Measurements from ENCODE around the gene ZNF407.

The ZNF407 gene

DNA sequence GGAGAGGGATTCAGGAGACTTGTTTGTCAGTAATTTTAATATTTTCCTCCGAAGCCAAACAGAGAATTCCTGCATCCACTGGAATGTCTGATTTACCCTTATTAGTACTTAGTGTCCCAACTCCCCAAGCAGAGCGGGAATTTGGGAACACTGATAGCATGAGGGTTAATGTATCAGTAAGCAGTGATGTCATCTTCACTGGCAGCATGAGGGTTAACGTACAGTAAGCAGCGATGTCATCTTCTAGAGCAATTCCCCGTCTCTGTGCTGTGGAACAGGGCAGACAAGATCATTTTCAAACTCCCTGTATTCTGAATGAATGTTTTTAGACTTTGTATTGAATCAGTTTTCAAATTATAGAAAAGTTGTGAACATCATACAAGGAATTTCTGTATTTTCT is 228.9 kb downstream of the ZNF407 start:
- H3K4me1 ChIP-seq (ENCODE audit: control insufficient read depth, insufficient read depth, low read length, poor library complexity, severe bottlenecking): no peaks in the 10 kb centered on the region
- H3K27ac ChIP-seq (ENCODE audit: low read depth, low read length, severe bottlenecking): no peak overlapping the region
- H3K4me3 ChIP-seq (ENCODE audit: extremely low read depth, insufficient read depth, low read length, poor library complexity, severe bottlenecking): no peak overlapping the region
- WGBS, 2 experiments (ENCODE audit: insufficient coverage in 2 of 2): 80 to 93% methylated on average over 2 to 3 of the region's 5 CpGs
- no peaks in the 10 kb centered on the region for H3K9me3 ChIP-seq (ENCODE audit: control insufficient read depth, low read length)
- H3K36me3 ChIP-seq (ENCODE audit: control insufficient read depth, insufficient read depth, low read length): no peaks in the 10 kb centered on the region

DNA sequence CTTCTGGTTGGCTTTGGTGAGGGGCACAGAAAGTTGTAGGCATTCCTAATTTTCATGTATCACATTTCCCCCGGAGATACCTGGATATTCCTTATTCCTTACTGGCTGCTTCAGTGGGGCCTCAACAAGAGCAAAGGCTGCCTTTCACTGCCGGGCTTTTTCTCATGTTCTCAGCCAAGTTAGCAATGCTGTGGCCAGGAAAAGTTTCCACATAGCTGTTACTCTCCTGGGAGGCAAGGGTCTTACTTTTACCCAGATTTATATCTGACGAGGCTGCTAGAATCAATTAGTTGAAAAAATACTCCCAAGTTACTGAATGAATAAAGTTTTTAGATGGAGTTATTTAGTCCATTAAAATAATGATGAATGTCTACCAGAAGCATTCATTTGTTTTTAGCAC is 230.5 kb downstream of the ZNF407 start:
- Histone ChIP-seq H3K27ac (ENCODE audit: low read depth, low read length, severe bottlenecking) (no peak overlapping the region), H3K9me3 (ENCODE audit: control insufficient read depth, low read length) (no peaks in the 10 kb centered on the region), H3K4me1 (ENCODE audit: control insufficient read depth, insufficient read depth, low read length, poor library complexity, severe bottlenecking) (no peaks in the 10 kb centered on the region), H3K36me3 (ENCODE audit: control insufficient read depth, insufficient read depth, low read length) (no peaks in the 10 kb centered on the region), H3K4me3 (ENCODE audit: extremely low read depth, insufficient read depth, low read length, poor library complexity, severe bottlenecking) (no peak overlapping the region)
- WGBS, 2 experiments (ENCODE audit: insufficient coverage in 2 of 2): 77 to 83% methylated on average over 2 of the region's 3 CpGs

DNA sequence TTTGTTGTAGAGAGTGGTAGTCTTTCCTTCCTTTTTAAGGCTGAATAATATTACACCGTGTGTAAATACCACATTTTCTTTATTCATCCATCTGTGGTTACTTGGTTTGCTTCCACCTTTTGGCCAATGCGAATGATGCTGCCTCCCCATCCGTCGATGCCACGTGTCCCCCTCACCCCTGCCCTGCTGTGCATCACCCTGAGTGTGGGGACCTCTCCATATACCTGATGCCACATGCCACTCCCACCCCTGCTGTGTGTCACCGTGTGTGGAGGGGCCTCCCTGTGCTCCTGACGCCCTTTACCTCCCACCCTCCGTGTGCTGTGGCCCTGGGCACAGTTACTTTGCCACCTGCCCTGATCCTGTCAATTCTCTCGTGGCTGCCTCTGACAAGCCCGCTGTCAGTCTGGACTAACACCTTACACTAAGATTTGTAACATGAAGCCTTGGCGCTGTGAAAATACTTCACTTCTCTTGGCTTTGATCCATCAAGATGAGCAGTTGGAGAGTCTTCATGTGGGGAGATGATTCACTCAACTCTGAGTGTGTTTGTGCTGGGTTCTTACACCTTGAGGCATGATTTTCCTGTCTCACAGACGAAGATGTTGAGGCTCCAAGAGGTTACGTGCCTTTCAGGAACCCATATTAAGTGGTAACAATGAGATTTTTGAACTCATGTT is 234.0 kb downstream of the ZNF407 start:
- no peak overlapping the region for H3K27ac ChIP-seq (ENCODE audit: low read depth, low read length, severe bottlenecking)
- no peaks in the 10 kb centered on the region for H3K4me1 ChIP-seq (ENCODE audit: control insufficient read depth, insufficient read depth, low read length, poor library complexity, severe bottlenecking)
- H3K4me3 ChIP-seq (ENCODE audit: extremely low read depth, insufficient read depth, low read length, poor library complexity, severe bottlenecking): no peak overlapping the region
- 89 to 91% methylated on average over 11 to 13 of the region's 13 CpGs for WGBS, 2 experiments (ENCODE audit: insufficient coverage in 2 of 2)
- H3K36me3 ChIP-seq (ENCODE audit: control insufficient read depth, insufficient read depth, low read length): no peaks in the 10 kb centered on the region
- H3K9me3 ChIP-seq (ENCODE audit: control insufficient read depth, low read length): no peaks in the 10 kb centered on the region

DNA sequence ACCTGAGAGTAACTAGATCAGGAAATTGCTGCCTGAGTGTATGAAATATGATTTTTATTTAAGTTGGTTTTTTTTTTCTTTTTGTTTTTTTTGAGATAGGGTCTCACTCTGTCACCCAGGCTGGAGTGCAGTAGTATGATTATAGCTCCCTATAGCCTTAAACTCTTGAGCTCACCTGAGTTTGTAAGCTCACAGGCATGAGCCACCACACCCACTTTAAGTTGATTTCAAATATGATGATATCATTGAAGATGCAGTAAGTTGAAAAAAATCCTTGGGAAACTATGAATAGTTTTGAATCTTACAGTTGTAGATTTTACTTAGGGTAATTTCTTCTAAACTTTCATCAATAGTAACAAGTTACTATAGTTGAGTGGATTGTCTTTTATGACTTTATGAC is 234.7 kb downstream of the ZNF407 start:
- no peak overlapping the region for H3K4me3 ChIP-seq (ENCODE audit: extremely low read depth, insufficient read depth, low read length, poor library complexity, severe bottlenecking)
- no peaks in the 10 kb centered on the region for H3K36me3 ChIP-seq (ENCODE audit: control insufficient read depth, insufficient read depth, low read length)
- H3K27ac ChIP-seq (ENCODE audit: low read depth, low read length, severe bottlenecking): no peak overlapping the region
- no peaks in the 10 kb centered on the region for H3K4me1 ChIP-seq (ENCODE audit: control insufficient read depth, insufficient read depth, low read length, poor library complexity, severe bottlenecking)
- H3K9me3 ChIP-seq (ENCODE audit: control insufficient read depth, low read length): no peaks in the 10 kb centered on the region

DNA sequence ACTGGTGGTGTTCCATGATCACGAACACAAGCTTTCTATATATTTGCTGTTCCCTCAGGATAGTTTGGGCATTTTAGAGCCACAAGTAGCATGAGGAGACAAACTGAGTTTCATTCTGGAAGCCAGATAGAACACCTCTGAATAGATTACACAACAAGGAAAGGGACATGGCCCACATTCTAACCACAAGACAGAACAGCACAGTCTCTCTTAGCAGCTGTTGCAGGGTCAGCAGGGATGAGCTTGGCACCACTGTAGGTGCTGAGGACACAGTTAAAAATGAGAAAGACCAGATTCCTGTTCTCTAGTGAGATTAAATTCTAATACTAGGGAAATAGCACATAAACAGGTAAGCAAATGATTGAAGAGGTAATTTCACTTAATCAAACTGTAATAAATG is 235.3 kb downstream of the ZNF407 start:
- no peaks in the 10 kb centered on the region for H3K9me3 ChIP-seq (ENCODE audit: control insufficient read depth, low read length)
- H3K4me3 ChIP-seq (ENCODE audit: extremely low read depth, insufficient read depth, low read length, poor library complexity, severe bottlenecking): no peak overlapping the region
- no peaks in the 10 kb centered on the region for H3K4me1 ChIP-seq (ENCODE audit: control insufficient read depth, insufficient read depth, low read length, poor library complexity, severe bottlenecking)
- H3K27ac ChIP-seq (ENCODE audit: low read depth, low read length, severe bottlenecking): no peak overlapping the region
- no peaks in the 10 kb centered on the region for H3K36me3 ChIP-seq (ENCODE audit: control insufficient read depth, insufficient read depth, low read length)
- 100% methylated on average over 1 of the region's 1 CpG; no CpG with 5 or more reads in 1 of the 2 experiments for WGBS, 2 experiments (ENCODE audit: insufficient coverage in 2 of 2)

DNA sequence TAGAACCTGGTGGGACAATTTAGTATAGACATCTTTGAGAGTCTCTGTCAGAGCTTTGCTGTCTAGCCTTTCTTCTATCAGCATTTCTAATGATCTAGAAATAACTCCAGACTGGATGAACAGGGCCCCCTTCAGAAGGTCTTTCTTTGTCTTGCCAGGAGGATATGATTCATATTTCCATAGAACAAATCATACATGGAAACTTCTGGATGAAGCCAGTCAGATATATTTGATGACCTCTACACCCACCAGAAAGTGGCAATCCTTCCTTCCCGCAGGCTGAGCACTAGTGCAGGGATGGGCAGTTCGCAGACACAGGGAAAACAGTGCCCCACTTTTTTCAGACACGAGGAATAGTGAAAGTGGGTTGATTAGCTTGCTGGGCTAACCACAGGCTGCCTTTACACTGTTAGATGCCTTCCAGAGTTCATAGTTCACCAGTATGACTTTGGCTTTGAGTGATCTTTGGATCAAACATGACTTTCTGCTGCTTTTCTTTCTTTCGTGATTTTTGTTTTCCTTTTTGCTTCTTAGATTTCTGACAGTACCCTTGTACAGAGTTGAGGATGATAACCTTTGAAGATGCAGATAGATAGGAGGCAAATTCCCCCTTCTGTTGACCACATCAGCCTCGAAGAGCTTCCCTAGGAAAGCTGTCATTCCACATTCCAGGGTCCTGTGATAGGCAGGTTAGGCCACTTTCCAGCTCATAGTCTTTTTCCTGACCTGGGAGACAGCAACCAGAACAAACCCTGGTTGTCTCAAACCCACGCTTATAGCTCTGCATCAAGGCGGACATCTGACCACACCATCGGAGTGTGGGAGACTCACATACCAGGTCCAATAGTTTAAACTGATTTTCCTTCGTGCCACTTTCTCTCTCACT is 237.0 kb downstream of the ZNF407 start:
- H3K4me3 ChIP-seq (ENCODE audit: extremely low read depth, insufficient read depth, low read length, poor library complexity, severe bottlenecking): no peak overlapping the region
- H3K27ac ChIP-seq (ENCODE audit: low read depth, low read length, severe bottlenecking): no peak overlapping the region
- no peaks in the 10 kb centered on the region for H3K4me1 ChIP-seq (ENCODE audit: control insufficient read depth, insufficient read depth, low read length, poor library complexity, severe bottlenecking)
- no peaks in the 10 kb centered on the region for H3K9me3 ChIP-seq (ENCODE audit: control insufficient read depth, low read length)
- WGBS, 2 experiments (ENCODE audit: insufficient coverage in 2 of 2): 92% methylated on average over 7 of the region's 9 CpGs
- H3K36me3 ChIP-seq (ENCODE audit: control insufficient read depth, insufficient read depth, low read length): no peaks in the 10 kb centered on the region

DNA sequence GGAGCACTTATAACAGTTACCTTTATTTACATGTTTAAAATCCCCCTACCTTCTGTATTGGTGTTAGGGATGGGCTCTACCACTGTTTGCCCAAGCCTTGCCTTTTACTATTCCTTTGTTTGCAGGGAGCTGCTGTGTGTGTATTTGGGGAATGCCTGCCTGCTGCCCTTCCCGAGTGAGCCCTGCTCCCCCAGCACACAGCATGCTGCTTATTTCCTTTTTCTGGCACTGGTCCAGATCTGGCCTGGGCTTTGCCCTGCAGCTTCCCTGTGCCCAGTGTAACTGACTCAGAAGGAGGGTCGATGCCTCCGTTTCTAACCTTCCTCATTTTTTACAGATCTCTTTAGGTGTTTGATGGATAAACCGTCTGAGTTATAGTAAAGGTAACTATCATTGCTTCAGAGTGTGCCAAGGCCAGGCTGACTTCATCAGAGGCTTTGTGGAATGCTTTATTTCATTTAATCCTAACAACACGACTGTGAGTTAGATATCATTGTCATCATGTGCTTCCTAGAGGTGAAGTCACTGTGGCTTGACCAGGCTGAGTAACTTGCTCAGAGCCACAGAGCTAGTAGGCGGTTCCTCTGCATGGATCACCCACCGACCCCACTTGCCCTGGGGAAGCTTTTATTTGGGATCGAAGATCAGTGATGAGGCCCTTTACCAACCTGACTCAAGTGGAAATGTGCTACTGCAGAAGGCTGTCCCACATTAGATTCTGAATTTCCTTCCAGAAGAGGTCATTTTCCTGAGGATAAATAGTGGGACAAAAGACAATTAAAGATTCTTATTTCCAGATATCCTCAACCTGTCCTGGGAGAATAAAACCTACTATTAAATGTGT is 238.8 kb downstream of the ZNF407 start:
- Histone ChIP-seq H3K4me1 (ENCODE audit: control insufficient read depth, insufficient read depth, low read length, poor library complexity, severe bottlenecking) (peaks cover 7% of the 10 kb centered on the region), H3K27ac (ENCODE audit: low read depth, low read length, severe bottlenecking) (no peak overlapping the region), H3K9me3 (ENCODE audit: control insufficient read depth, low read length) (no peaks in the 10 kb centered on the region), H3K36me3 (ENCODE audit: control insufficient read depth, insufficient read depth, low read length) (no peaks in the 10 kb centered on the region), H3K4me3 (ENCODE audit: extremely low read depth, insufficient read depth, low read length, poor library complexity, severe bottlenecking) (no peak overlapping the region)
- WGBS, 2 experiments (ENCODE audit: insufficient coverage in 2 of 2): 80 to 100% methylated on average over 1 to 4 of the region's 8 CpGs

DNA sequence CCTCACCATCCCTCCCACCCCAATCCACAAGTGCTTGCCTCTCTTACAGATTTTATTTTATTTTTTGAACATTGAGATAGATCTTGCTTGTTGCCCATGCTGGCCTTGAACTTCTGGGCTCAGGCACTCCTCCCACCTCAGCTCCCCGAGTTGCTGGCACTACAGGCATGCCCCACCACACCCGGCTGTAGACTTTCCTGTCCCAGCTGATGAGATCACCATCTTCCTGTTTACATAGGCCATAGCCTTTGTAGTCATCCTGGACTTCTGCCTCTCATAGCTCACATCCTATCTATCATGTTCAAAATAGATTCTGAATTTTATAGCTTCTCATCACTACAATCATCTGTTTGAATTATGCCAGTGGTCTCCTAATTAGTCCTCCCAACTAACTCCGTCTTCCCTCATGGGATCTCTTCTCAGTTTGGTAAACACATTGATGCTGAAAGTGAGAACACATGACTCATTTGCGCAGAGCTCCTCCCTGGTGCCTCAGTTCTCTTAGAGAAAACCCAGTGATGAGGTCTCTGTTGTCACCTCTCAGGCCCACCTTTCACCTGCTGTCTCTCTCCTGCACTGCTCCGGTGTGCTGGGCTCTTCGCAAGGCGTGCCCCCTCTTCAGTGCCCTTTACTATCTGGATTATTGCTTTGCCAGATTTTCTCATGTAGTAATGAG is 243.0 kb downstream of the ZNF407 start:
- Histone ChIP-seq H3K9me3 (ENCODE audit: control insufficient read depth, low read length) (no peaks in the 10 kb centered on the region), H3K36me3 (ENCODE audit: control insufficient read depth, insufficient read depth, low read length) (no peaks in the 10 kb centered on the region), H3K4me3 (ENCODE audit: extremely low read depth, insufficient read depth, low read length, poor library complexity, severe bottlenecking) (no peak overlapping the region), H3K27ac (ENCODE audit: low read depth, low read length, severe bottlenecking) (no peak overlapping the region), H3K4me1 (ENCODE audit: control insufficient read depth, insufficient read depth, low read length, poor library complexity, severe bottlenecking) (peaks cover 7% of the 10 kb centered on the region)
- WGBS, 2 experiments (ENCODE audit: insufficient coverage in 2 of 2): 89 to 94% methylated on average over 4 to 5 of the region's 7 CpGs

DNA sequence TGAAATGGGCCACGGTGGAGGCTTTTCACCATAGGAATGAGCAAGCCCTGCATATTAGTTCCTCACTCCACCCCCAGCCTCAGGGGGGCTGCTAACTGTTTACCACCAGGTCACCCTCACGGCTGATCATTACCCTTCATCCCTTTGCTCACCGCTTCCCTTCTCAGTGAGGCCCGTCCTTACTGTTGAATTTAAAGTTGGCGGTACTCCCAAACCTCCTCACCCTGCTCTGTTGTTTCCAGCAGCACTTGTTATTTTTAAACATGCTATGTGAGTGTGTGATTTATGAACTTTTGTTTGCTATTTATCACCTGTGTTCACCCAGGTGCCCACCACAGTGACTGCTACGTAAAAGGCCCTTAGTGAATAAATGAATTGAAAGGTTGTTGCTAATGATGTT is 243.6 kb downstream of the ZNF407 start:
- H3K9me3 ChIP-seq (ENCODE audit: control insufficient read depth, low read length): no peaks in the 10 kb centered on the region
- 78 to 79% methylated on average over 3 to 4 of the region's 6 CpGs for WGBS, 2 experiments (ENCODE audit: insufficient coverage in 2 of 2)
- H3K4me3 ChIP-seq (ENCODE audit: extremely low read depth, insufficient read depth, low read length, poor library complexity, severe bottlenecking): no peak overlapping the region
- H3K4me1 ChIP-seq (ENCODE audit: control insufficient read depth, insufficient read depth, low read length, poor library complexity, severe bottlenecking): peaks cover 7% of the 10 kb centered on the region
- H3K27ac ChIP-seq (ENCODE audit: low read depth, low read length, severe bottlenecking): no peak overlapping the region
- H3K36me3 ChIP-seq (ENCODE audit: control insufficient read depth, insufficient read depth, low read length): no peaks in the 10 kb centered on the region

DNA sequence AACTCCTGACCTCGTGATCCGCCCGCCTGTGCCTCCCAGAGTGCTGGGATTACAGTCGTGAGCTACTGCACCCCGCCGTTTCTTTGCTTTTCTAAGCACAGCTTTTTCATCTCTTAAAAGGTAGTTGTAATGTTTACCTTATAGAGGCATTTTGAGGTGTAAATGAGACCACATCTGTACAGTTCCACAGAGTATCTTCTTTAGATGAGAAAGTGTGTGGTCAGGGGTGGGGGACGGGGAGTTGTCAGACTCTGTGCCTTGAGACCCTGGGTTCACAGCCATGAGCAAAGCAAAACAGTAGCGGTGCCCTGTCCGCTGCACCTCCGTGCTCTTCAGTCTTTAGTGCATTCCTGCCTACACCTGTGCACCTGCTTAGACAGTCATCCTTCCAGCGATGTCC is 251.6 kb downstream of the ZNF407 start:
- Histone ChIP-seq H3K4me3 (ENCODE audit: extremely low read depth, insufficient read depth, low read length, poor library complexity, severe bottlenecking) (no peak overlapping the region), H3K27ac (ENCODE audit: low read depth, low read length, severe bottlenecking) (no peak overlapping the region), H3K9me3 (ENCODE audit: control insufficient read depth, low read length) (no peaks in the 10 kb centered on the region), H3K36me3 (ENCODE audit: control insufficient read depth, insufficient read depth, low read length) (no peaks in the 10 kb centered on the region), H3K4me1 (ENCODE audit: control insufficient read depth, insufficient read depth, low read length, poor library complexity, severe bottlenecking) (no peaks in the 10 kb centered on the region)
- WGBS, 2 experiments (ENCODE audit: insufficient coverage in 2 of 2): 93 to 96% methylated on average over 8 to 9 of the region's 11 CpGs

Data from mesodermal cell (in vitro differentiated cells).